TTC549 (cell line): ENCODE data around the gene TAOK3.
"Not testable (repeated sequence)": the region's sequence is repeated elsewhere in the genome, so short reads cannot be mapped to it uniquely, and the experiment has no call there.

ENCODE experiments used
- FAIRE-seq: peaks from 2 replicates; lab custom pipeline; 2012; peaks lifted over from hg19 to GRCh38; lab: Jason Lieb, UNC

Gene TAOK3

DNA sequence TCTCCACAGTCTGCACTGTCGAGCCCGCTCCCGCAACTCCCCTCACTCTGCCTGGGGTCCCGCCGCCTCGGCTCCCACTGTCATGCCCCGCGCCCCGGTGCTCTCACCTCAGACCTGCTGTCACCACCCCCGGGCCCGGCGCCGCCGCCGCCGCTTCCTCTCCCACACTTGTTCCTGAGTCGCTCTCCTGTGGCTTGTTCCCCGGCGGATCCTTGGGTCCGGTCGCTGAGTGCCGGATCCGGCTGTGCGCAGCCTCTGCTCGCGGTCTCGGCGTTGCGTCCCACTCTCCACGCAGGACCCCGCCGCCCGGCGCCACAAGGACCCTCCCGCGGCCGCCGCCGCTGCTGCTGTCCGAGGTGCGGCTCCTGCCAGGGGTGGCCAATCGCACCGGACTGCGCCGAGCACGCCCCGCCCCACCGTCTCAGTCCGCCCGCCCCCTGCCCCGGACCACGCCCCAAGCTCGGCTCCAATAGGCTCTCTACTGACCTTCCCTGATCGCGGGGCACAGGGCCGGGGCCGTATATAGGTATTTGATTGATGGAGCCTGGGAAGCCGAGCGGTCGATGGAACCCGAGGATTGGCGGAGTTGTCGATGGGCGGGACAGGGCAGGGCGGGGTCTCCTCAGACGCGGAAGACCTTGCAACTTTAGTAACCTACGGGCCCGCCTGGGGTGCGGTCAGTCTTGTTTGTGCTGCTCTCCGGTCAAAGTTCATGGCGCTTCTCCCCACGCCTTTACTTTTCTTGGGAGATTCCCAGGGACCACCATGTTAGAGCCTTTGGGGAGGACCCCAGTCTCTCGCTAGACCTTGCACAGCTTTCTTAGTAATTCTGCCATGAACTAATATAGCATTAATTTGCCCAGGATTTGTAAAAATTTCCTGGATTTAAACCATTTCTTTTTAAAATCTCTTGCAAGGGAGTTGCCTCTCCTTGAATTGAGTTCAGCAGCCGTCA is at the start of gene TAOK3:
Gene TAOK3, minus strand, starts transcription at position 367 of the 955 bp plus-strand sequence. CDS start 117,340 bp downstream, outside the sequence.
- peak; percentile 5 for FAIRE-seq

DNA sequence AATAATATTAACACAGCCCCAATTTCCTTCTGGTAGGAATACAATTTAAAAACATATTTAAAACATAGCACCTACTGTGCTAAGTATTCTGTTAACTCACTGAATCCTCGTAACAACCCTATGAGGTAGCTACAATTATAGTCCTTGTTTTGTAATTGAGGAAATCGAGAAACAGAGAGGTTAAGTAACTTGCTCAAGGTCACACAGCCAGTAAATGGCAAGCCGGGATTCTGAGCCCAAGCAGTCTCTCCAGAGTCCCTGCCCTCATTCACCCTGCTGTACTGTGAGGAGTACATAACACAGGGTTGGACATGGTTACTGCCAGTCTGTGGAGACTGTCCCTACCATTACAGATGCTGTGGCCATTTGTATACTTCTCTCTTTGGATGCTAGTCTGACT is 48.0 kb upstream of the TAOK3 start:
- no peak for FAIRE-seq

DNA sequence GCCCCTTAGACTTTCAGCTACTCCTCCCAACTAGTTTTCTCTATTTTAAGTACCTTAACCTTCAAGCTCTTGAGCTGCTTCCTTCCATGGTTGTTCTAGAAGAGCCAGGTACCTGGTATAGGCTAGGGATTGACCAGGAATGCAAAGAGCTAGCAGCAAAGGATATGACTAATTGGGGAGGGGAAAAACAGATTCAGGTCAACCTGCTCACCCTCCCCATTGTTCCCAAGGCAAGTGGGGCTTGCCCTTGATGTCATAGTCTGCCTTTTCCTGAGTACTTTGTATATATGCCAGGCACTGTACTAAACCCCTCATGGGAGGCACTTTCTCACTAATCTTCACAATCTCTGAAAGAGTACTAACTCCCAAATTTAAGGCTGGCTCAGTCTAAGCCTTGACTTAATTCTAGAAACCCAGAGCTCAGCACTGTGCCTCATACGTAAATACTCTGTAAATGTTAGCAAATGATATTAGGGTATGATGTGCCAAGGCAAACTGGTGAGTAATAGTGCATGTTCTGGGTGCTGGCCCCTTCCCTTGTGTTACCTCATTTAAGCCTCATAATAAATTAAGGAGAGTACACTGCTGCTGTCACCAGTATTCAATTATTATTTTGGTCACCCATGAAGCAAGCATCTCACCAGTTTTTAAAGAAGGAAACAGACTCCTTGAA is 45.8 kb upstream of the TAOK3 start:
- FAIRE-seq, result no peak

DNA sequence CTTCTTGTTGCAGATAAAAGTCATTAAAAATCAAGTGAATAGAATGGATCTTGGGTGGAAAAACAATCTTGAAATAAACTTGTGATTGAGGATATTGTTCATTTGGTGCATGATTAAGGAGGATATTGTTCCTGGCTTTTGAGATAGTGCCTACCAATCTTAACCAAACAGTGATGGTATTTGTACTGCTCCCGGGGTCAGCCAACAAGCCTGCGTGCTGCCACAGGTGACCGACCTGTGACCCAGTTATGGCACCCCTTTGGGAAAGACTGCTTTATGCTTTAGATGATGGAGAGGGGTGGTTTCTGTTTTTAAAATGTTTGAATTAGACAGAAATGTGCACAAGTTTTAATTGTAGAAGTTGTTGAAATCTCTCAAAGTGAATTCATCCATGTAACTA is 45.2 kb upstream of the TAOK3 start:
- FAIRE-seq, result no peak

DNA sequence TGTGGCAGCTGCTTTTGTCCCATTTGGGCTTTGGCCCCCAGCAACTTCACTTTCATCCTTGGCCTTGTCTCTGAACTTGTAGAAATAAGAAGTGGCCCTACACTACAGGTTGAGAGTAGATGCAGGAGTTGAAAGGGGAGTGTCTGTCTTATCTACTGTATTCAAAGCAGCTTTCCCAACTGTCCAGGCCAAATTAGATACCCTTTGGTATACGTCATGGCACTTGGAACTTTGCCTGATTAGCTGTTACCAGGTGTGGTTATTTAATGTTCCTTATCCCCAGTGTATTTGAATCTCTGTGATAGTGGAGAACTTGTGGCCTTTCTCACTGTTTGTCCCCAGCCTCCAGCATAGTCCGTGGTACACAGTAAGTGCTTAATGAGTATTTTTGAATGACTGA is 37.1 kb upstream of the TAOK3 start:
- no peak for FAIRE-seq

DNA sequence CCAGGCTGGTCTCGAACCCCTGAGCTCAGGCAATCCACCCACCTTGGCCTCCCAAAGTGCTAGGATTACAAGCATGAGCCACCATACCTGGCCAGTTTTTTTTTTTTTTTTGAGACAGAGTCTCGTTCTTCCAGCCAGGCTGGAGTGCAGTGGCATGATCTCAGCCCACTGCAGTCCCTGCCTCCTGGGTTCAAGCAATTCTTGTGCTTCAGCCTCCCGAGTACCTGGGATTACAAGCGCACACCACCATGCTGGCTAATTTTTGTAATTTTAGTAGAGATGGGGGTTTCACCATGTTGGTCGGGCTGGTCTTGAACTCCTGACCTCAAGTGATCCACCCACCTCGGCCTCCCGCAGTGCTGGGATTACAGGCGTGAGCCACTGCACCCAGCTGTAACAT is 35.5 kb upstream of the TAOK3 start:
- FAIRE-seq, result not testable (repeated sequence)

DNA sequence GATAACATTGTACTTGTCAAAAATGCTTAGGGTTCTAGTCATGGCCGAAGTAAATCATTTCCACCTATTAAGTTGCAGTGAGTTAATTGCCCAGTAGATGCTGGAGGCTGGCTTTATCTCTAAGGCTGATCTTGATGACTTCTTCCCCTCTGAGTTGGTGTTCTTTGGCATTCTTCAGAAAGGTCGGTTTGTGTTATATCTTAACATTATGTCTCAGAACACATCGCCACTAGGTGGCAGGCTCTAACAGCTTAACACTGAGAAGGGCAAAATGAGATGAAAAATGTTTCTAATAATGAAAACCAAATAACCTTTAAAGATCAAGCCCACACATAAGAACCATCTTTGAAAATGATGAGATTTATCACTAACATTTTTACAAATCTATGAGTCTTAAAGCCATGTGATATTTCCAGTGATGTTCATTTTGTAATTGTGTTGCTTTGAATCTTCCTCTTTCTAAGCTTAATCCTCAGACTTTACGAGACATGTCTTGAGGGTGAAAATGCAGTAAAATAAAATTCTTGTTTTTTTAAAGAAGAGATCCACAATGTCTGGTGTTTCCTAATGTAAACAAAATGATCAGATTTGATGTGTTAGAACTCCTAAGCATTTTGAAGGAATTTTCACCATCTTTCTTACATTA is 32.3 kb upstream of the TAOK3 start:
- peak; percentile 74 for FAIRE-seq

DNA sequence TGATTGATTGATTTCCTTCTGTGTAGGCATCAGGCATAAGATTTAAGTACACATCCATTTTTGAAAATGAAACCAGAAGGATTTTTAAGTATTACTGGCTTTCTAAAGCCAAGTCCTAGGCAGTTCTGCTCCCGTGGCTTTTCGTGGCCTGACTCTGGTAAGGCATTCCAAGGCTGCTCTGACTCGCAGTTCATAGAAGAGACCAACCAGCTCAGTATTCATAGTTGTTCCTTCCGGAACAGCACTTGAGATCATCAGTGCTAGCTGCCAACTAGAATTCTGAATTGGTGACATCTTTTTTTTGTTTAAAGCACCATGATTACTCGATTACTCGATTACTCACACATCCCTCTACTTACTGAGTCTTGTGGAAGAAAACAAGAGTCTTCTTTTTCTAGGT is 29.5 kb upstream of the TAOK3 start:
- FAIRE-seq, result no peak

DNA sequence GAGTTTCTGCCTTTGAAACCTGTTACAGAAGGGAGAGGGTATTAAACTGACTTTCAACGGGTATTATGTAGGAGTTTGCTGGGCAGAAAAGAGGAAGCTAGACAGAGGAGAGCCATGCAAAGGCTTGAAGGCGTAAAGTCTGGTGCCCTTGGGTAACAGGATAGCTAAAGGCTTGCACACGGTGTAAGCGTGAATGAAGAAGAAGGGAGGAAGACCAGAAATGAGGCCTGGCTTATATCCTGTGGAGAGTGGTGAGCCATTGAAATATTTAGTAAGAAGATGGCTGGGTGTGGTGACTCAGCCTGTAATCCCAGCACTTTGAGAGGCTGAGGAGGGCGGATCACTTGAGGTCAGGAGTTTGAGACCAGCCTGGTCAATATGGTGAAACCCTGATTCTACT is 26.2 kb upstream of the TAOK3 start:
- FAIRE-seq, result no peak

DNA sequence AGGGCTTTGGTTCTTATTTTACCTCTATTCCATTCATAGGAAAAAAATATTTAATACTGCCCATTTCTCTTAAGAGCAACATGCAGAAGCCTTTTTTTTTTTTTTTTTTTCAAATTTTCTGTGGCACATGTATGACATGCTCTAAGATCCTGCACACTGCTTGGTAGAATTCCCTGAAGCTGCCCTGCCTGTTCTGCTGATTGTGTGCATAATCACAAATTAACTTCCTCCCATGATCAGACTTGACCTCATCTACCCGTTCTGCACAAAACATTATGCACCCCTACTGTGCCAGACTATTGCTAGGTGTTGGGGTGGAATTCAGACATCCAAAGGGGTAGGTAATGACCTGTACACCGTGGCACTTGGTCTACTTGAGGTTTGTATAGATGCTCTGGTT is 25.8 kb upstream of the TAOK3 start:
- FAIRE-seq, result no peak

DNA sequence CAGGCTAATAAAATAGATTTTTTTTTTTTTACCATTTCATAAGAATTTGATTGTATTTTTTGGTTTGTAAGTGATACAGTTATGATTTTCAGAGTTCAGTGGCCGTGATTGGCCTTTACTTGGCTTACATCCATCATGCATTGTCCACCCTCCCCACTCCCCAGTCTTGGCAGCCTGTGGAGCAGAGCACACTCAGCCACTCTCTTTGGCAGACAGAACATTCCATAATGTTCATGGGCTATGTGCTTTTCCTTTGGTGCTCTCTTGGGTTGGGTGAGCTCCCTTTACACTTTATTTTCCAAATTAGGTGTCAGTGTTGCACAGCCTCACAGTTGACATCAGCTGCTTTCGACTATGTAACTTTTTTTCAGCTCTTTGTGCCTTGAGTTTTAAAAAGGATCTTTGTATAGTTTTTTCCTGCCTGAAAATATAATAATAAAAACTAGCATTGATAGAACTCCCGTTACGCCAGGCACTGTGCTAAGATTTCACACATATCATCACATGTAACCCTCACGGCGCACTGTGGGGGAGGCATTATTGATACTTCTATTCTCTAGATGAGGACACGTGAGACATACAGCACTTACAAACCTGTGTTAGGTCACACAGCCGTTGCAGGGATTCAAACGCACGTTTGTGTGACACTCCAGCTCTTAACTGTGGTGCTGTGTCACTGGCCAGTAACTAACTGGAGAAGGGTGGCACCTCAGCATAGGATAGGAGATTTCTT is 25.2 kb upstream of the TAOK3 start:
- FAIRE-seq, result no peak

DNA sequence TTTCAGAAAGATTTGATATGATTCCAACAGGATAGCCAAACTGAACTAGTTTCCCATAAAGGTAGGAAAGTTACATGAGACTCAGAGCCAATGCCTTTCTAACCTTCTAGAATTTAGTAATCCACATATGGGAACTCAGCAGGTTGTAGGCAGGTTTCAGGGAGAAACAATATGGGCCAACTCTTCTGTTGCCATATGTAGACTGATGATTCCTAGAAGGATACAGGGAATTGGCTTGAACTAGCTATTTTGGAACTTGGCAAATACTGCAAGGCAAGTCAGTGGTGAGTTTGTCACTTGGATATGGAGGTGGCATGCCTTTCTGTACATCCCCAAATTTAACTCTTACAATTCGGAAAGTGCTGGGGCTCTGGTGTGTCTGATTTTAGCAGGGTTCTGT is 19.1 kb upstream of the TAOK3 start:
- no peak for FAIRE-seq

DNA sequence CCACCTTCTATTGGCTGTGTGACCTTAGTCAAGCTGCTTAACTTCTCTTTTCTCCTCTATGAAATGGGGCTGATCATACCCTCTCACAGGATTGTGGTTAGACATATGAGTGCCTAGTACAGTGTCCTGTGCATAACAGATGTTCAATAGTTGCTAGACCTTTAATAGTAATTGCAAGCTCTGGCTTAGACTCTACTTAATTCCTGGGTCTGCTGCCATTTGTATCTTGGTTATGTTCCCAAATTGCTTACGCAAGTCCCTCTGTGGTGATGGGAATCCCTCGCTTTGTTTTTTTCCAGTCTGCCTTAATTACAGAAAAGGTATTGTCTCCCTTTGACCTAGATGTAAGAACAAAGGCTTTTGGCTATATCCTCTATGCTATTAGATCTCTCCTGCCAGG is 18.7 kb upstream of the TAOK3 start:
- FAIRE-seq, result no peak

DNA sequence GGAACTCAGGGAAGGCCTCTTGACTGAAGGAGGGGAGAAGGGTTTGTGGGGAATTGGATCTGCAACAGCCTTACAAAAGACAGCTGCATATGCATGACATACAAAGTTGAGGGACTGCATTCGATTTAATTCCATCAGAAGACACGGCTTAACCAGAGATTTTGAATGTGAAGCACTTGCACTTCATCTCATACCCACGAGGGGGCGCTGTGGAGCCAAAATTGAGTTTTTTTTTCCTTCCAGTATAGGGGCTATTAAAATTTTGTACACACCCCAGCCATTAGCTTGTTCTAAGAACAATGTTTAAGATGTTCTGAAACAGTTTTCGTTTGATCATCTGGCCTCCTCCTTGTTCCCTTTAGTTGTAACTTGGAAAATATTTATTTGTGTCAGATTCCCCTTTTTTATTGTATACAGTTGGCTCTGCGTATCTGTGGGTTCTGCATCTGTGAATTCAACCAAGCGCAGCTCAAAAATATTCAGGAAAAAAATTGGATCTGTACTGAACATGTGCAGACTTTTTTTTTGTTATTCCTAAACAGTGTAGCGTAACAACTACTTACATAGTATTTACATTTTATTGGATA is 5.3 kb upstream of the TAOK3 start:
- FAIRE-seq, result peak; percentile 78

DNA sequence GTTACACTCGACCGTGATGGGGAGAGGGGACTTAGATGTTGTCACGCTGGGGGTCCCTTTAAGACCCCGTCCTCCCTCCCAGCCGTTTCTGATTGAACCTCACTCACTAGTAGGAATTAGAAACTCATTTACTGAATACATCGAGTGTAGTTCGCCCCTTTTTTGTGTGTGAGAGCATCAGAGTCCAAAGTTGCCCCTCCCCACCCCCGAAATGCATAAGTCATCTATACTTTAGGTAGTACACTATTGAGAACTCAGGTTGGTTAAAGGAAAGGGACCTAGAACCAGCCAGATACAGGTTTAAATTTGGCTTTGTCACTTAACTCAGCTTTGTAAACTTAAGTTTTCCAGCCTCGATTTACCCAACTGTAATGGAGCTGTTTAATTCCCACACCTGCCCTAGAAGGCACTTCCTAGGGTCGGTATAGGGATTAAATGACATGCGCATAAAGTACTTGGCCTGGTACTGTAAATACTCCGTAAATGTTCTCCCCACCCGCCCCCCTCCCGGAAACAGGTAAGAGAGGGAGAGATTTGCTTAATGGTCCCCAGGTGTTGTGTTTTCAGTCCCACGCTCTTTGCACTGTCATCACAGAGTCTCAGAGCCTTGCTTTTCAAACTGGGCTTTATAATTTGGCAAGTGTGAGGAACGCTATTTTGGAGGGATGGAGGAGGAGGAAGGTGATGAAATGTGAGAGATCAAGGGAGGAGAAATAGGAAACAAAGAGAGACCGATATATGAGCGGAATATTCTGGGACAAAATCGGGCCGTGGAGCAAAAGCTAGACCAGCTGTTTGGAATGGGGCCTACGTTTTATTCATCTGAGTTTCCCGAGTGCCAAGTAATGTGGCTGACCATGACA is 4.5 kb upstream of the TAOK3 start:
- FAIRE-seq, result no peak

DNA sequence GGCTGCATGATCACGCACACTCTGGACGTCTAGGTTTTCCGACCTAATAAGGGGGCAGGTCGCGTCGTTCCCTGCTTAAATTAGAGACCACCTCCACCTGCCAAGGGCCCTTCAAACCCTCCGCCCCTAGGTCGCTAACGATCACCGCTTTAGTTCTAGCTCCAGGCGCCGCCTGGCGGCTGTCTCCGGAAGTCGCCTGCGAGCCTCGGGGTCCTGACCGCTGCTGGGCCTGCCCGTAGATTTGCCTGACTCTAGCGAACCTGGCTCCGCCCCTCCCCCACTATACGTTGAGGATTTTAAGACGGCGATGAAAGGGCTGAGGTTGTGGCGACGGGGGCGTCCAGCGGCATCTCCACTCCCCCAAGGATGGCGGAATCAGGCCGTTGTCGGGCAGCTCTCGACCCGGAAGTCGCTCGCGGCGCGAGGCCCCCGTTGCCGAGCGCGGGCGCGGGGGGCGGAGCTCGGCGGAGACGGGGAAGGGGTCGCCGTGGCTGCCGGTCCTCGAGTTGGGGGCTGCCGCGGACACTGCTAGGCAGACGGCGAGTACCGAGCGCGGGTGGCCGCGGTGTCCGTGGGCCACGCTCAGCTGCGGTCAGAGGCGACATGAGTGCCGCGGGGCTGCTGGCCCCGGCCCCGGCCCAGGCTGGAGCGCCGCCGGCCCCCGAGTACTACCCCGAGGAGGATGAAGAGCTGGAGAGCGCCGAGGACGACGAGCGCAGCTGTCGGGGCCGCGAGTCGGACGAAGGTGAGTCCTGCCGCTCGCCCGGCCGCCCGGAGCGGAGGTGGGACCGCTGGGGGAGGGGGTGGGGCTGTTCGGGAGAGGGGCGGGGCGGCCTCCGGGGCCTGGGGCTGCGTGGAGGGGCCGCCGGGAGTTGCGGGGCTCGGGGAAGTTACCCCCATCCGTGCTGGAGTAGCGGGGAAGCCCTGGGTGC is 3.6 kb upstream of the TAOK3 start, which contains the start of gene SUDS3:
Gene SUDS3, plus strand, starts transcription at position 467 of the 932 bp plus-strand sequence. Its CDS starts 137 bp downstream, at position 604.
- FAIRE-seq, result no peak

DNA sequence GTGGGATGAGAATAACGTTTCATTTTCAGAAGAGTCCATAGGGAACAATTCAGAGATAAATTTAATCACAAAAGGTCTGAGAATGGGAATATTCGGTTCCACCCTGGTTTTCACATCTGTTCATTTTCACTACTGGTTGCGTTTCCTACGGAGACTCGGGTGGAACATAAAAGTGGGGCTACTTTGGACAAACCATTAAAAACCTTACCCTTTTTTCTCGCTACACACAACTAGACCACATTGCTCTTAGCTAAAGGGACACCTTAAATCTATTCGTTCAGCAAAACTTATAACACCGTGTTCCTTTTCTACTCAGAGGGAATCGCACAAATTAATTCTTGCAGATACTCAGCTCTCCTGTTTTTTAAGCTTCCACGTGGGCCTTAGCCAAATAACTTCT is 2.6 kb upstream of the TAOK3 start:
- no peak for FAIRE-seq

DNA sequence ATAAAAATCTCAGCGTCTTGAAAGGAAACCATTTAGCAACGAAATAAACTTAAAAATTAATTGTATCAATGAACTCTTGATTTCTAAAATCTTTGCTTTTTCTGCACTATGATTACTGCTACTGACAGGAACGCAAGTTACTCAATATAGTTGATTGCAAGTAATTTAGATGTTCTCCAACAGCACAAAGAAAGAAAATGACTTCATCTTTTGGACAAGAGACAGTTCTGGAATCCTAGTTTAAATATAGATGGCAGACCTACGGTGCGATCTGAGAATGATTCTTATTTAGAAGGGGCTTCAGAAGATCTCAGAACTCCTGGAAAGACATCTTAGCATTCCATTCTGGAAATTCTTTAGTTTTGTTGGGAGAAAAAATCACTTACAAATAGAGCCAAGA is 2.2 kb upstream of the TAOK3 start:
- FAIRE-seq, result no peak

DNA sequence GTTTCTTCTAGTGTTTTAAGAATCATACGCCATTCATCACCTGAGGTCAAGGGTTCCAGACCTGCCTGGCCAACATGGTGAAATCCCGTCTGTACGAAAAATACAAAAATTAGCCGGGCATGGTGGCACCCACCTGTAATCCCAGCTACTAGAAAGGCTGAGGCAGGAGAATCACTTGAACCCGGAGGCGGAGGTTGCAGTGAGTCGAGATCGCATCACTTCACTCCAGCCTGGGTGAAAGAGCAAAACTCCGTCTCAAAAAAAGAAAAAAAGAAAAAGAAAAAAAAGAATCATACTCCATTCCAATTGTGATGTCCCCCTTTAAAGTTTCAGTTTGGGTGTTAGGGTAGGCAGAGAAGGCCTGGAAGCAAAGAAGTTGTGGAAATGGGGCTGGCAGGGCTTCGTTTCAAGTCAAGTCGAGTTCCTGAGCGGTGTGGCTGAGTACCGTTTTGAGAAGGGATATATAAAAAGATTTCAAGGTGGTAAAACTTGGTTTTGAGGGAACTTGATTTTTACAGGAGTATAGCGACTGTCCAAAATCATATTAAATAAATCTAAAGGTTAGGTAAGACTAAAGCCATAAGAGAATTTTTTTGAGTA is 1.5 kb upstream of the TAOK3 start:
- no peak for FAIRE-seq
